GM12878 (cell line): Measurements from ENCODE around the gene ARFGAP2. TPM values are rescaled to one million over a fixed set of nuclear protein-coding genes. Genes with fewer than 3 reads are reported as not detected.

Source experiments
- ASH2L ChIP-seq: fragments of 300-600, 200-600 bp; sonication (generic); IDR thresholded peaks from 2 replicates; pipeline ENCODE4 v1.6.1; 2017; ENCODE audit warnings: low read depth, mild to moderate bottlenecking, borderline replicate concordance
- CBFB ChIP-seq: IDR thresholded peaks from 2 replicates; pipeline ENCODE4 v1.6.1; 2016; ENCODE audit warnings: antibody characterized with exemption, low read depth
- CREB1 ChIP-seq: IDR thresholded peaks from 2 replicates; pipeline ENCODE4 v1.6.1; 2012; ENCODE audit warnings: low read depth, mild to moderate bottlenecking, inconsistent platforms
- EP300 ChIP-seq, 2 experiments: fragments of 150-350 bp in 1 of 2; IDR thresholded peaks; 2 replicates each; pipeline ENCODE4 v1.6.1; 2011 to 2012; ENCODE audit warnings: low read depth in 2 of 2, low read length in 2 of 2, borderline replicate concordance in 1 of 2, improper control_type of control experiment in 1 of 2, inconsistent platforms in 1 of 2; ENCODE audit not compliant: control insufficient read depth in 1 of 2
- MXI1 ChIP-seq: fragments of 150-350 bp; IDR thresholded peaks from 2 replicates; pipeline ENCODE4 v1.6.1; 2011; ENCODE audit warnings: low read depth, mild to moderate bottlenecking, inconsistent platforms, low read length, improper control_type of control experiment
- NR2C2 ChIP-seq: IDR thresholded peaks from 2 replicates; pipeline ENCODE4 v1.6.1; 2011; ENCODE audit warnings: borderline replicate concordance, low read depth; ENCODE audit not compliant: control insufficient read depth, insufficient read length
- POLR2A ChIP-seq: IDR thresholded peaks from 2 replicates; pipeline ENCODE4 v1.6.1; 2011; ENCODE audit warnings: low read depth, mild to moderate bottlenecking, low read length
- POLR2AphosphoS5 ChIP-seq: IDR thresholded peaks from 2 replicates; pipeline ENCODE4 v1.6.1; 2011; ENCODE audit warnings: mild to moderate bottlenecking, low read length, inconsistent platforms
- RAD21 ChIP-seq: IDR thresholded peaks from 2 replicates; pipeline ENCODE4 v1.6.1; 2011; ENCODE audit warnings: mild to moderate bottlenecking, low read depth, low read length, moderate library complexity; ENCODE audit not compliant: insufficient read depth
- SIX5 ChIP-seq: IDR thresholded peaks from 2 replicates; pipeline ENCODE4 v1.6.1; 2011; ENCODE audit warnings: mild to moderate bottlenecking, low read depth, low read length, moderate library complexity; ENCODE audit not compliant: severe bottlenecking
- SMAD5 ChIP-seq: IDR thresholded peaks from 2 replicates; pipeline ENCODE4 v1.6.1; 2016; ENCODE audit warnings: antibody characterized with exemption, low read depth
- TARDBP ChIP-seq: IDR thresholded peaks from 2 replicates; pipeline ENCODE4 v1.6.1; 2016; ENCODE audit warnings: borderline replicate concordance
- YY1 ChIP-seq: IDR thresholded peaks from 2 replicates; pipeline ENCODE4 v1.6.1; 2011; ENCODE audit warnings: low read depth, mild to moderate bottlenecking, low read length
- ZNF207 ChIP-seq: fragments of 450-650 bp; IDR thresholded peaks from 2 replicates; pipeline ENCODE4 v1.6.1; 2014; ENCODE audit warnings: antibody characterized with exemption, mild to moderate bottlenecking, borderline replicate concordance
- polyA plus RNA-seq, 11 experiments: library from polyadenylated mRNA; depleted of rRNA in 4 of 11; unstranded in 6 of 11; stranded (reverse) in 5 of 11; fragments of >200 nt; fragmentation: Nextera tagmentation in 4 of 11; fragmentation: Illumina TruSeq in 1 of 11; extraction: Ambion mirVana in 4 of 11; extraction: Trizol in 1 of 11; gene quantifications; 1 replicate in 1 of 11; 2 replicates in 10 of 11; pipeline versions ENCODE4 v1.2.1 to v1.2.3, GENCODE V29; 2011 to 2016; ENCODE audit warnings: inconsistent platforms in 2 of 11, missing spikeins in 2 of 11, low read depth in 1 of 11
- total RNA-seq, 4 experiments: library from RNA; depleted of rRNA in 3 of 4; stranded (reverse); fragments of >200 nt in 3 of 4; fragmentation: Illumina TruSeq in 1 of 4; extraction: Trizol in 1 of 4; gene quantifications; 2 replicates each; pipeline versions ENCODE4 v1.2.1 to v1.2.3, GENCODE V29; 2013 to 2021
- TF ChIP-seq, protein P1 (sequence below): IDR thresholded peaks from 2 replicates; pipeline ENCODE4 v1.6.1; 2011; ENCODE audit warnings: low read depth, low read length, improper control_type of control experiment, borderline replicate concordance
- TF ChIP-seq, protein P2 (sequence below): fragments of 450-650 bp; formaldehyde crosslinking; IDR thresholded peaks from 2 replicates; pipeline ENCODE4 v1.4.0; 2022; ENCODE audit warnings: mild to moderate bottlenecking, moderate library complexity
- TF ChIP-seq, protein P3 (sequence below): IDR thresholded peaks from 2 replicates; pipeline ENCODE4 v1.6.1; 2012; ENCODE audit warnings: low read length, inconsistent platforms
- TF ChIP-seq, protein P4 (sequence below): fragments of 450-650 bp; IDR thresholded peaks from 2 replicates; pipeline ENCODE4 v1.6.1; 2016; ENCODE audit warnings: mild to moderate bottlenecking
- TF ChIP-seq, protein P5 (sequence below): fragments of 450-650 bp; IDR thresholded peaks from 2 replicates; pipeline ENCODE4 v1.6.1; 2018; ENCODE audit warnings: borderline replicate concordance, mild to moderate bottlenecking; ENCODE audit not compliant: partially characterized antibody

Gene ARFGAP2
- total and polyA plus RNA-seq, 10 of the 15 experiments (the other 5 are each of a cell fraction or from before 2014, with no cell fraction given), result 20.9 to 100 (median 75.5) TPM

DNA sequence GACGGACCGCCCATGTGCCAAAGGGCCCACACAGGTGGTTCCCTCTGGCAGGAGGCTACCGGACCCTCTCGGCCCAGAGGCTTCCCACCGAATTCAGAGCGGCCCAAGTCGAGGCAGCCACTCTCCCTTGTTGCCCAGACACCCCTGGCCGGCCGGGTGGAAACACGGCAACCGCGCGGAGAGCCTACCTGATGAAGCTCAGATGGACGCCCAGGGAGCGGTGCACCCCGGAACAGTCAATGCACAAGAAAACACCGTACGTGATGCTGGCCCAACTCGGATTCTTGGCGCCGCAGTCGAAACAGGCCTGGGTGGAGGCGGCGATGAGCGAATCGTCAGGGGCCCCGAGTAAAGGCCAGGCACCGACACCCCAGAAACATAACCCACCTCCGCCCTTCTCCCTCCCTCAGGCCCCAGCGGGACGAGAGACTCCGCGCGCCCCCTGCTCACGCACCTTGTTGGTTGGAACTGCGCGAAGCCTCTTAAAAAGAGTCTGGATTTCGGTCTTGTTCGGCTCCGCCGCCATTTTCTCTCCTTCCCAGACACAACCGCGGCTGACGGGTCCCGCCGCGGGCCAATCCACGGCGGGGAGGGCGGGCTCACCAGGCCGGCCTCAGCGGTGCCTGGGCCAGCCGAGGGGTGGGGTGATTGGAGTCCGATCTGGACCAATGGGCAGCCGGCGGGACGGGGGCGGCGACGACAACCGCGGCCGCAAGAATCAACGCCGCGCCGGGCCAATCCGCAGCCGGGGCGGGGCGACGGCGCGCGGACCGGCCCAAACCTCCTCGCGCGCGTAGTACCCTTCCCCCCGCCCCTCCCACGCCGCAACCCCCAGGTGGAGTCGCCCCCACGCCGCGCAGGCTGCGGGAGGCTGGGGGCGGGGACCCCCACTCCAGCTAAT, at the start of gene ARFGAP2 (continued):
- TF ChIP-seq CREB1, result peak; percentile 75; the same call in 1 of the 2 replicates
- no peak for TF ChIP-seq TARDBP
- TF ChIP-seq, protein P1, sequence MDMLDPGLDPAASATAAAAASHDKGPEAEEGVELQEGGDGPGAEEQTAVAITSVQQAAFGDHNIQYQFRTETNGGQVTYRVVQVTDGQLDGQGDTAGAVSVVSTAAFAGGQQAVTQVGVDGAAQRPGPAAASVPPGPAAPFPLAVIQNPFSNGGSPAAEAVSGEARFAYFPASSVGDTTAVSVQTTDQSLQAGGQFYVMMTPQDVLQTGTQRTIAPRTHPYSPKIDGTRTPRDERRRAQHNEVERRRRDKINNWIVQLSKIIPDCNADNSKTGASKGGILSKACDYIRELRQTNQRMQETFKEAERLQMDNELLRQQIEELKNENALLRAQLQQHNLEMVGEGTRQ, result no peak
- TF ChIP-seq ZNF207, result no peak
- TF ChIP-seq NR2C2, result no peak
- peak; percentile 98 for TF ChIP-seq YY1
- TF ChIP-seq CBFB, result 0 out of 2 replicates have a peak, but pooled peaks have one; percentile 24
- no peak for TF ChIP-seq ASH2L
- TF ChIP-seq, protein P2, sequence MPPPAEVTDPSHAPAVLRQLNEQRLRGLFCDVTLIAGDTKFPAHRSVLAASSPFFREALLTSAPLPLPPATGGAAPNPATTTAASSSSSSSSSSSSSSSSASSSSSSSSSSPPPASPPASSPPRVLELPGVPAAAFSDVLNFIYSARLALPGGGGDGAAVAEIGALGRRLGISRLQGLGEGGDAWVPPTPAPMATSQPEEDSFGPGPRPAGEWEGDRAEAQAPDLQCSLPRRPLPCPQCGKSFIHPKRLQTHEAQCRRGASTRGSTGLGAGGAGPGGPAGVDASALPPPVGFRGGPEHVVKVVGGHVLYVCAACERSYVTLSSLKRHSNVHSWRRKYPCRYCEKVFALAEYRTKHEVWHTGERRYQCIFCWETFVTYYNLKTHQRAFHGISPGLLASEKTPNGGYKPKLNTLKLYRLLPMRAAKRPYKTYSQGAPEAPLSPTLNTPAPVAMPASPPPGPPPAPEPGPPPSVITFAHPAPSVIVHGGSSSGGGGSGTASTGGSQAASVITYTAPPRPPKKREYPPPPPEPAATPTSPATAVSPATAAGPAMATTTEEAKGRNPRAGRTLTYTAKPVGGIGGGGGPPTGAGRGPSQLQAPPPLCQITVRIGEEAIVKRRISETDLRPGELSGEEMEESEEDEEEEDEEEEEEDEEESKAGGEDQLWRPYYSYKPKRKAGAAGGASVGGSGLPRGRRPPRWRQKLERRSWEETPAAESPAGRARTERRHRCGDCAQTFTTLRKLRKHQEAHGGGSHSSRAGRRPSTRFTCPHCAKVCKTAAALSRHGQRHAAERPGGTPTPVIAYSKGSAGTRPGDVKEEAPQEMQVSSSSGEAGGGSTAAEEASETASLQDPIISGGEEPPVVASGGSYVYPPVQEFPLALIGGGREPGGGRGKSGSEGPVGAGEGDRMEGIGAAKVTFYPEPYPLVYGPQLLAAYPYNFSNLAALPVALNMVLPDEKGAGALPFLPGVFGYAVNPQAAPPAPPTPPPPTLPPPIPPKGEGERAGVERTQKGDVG (CRISPR knock-in tag), result no peak
- peak; percentile 58; the same call in 1 of the 2 replicates for TF ChIP-seq MXI1
- TF ChIP-seq, protein P3, sequence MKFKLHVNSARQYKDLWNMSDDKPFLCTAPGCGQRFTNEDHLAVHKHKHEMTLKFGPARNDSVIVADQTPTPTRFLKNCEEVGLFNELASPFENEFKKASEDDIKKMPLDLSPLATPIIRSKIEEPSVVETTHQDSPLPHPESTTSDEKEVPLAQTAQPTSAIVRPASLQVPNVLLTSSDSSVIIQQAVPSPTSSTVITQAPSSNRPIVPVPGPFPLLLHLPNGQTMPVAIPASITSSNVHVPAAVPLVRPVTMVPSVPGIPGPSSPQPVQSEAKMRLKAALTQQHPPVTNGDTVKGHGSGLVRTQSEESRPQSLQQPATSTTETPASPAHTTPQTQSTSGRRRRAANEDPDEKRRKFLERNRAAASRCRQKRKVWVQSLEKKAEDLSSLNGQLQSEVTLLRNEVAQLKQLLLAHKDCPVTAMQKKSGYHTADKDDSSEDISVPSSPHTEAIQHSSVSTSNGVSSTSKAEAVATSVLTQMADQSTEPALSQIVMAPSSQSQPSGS, result no peak
- TF ChIP-seq SIX5, result peak; percentile 24
- 0 out of 4 replicates have a peak, but pooled peaks of 1 of the 2 experiments have one; percentile 4 for TF ChIP-seq EP300 (IDR thresholded peaks at IDR 0.05; ENCODE audit: borderline replicate concordance in 1 of 2, control insufficient read depth in 1 of 2, low read depth in 2 of 2, low read length in 2 of 2)
- no peak for TF ChIP-seq RAD21
- TF ChIP-seq, protein P4, sequence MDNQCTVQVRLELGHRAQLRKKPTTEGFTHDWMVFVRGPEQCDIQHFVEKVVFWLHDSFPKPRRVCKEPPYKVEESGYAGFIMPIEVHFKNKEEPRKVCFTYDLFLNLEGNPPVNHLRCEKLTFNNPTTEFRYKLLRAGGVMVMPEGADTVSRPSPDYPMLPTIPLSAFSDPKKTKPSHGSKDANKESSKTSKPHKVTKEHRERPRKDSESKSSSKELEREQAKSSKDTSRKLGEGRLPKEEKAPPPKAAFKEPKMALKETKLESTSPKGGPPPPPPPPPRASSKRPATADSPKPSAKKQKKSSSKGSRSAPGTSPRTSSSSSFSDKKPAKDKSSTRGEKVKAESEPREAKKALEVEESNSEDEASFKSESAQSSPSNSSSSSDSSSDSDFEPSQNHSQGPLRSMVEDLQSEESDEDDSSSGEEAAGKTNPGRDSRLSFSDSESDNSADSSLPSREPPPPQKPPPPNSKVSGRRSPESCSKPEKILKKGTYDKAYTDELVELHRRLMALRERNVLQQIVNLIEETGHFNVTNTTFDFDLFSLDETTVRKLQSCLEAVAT, result peak; percentile 23; the same call in 1 of the 2 replicates
- TF ChIP-seq, protein P5, sequence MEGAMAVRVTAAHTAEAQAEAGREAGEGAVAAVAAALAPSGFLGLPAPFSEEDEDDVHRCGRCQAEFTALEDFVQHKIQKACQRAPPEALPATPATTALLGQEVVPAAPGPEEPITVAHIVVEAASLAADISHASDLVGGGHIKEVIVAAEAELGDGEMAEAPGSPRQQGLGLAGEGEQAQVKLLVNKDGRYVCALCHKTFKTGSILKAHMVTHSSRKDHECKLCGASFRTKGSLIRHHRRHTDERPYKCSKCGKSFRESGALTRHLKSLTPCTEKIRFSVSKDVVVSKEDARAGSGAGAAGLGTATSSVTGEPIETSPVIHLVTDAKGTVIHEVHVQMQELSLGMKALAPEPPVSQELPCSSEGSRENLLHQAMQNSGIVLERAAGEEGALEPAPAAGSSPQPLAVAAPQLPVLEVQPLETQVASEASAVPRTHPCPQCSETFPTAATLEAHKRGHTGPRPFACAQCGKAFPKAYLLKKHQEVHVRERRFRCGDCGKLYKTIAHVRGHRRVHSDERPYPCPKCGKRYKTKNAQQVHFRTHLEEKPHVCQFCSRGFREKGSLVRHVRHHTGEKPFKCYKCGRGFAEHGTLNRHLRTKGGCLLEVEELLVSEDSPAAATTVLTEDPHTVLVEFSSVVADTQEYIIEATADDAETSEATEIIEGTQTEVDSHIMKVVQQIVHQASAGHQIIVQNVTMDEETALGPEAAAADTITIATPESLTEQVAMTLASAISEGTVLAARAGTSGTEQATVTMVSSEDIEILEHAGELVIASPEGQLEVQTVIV, result peak; percentile 53
- peak; percentile 50 for TF ChIP-seq POLR2A
- peak; percentile 65 for TF ChIP-seq POLR2AphosphoS5
- no peak for TF ChIP-seq SMAD5
